Measurements from ENCODE around the gene KLF13.
"Not testable (repeated sequence)": the region's sequence is repeated elsewhere in the genome, so short reads cannot be mapped to it uniquely, and the experiment has no call there.

Gene KLF13

DNA sequence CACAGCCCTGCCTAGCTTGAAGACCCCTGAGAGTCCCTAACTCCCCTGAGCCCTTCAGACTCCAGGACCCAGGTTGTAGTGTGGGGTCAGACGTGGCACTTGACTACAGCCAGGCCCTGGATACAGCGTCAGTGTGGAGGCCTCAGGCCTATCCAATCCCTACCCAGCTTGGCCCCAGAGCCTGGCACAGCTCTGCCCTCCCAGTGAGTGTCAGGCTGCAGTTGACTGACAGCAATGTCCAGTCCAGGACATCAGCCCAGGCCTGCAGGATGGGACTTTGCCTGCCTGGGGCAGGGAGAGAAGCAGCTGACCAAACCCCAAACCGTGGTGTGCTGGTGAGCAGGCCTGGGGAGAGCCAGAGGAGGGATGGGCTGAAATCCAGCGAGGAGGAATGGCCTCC, 27.3 kb downstream of the KLF13 start:
- Mint-ChIP-seq H3K27me3 (no peaks in the 10 kb centered on the region), H3K36me3 (ENCODE audit: insufficient read depth) (peaks cover 93% of the 10 kb centered on the region), H3K9me3 (no peaks in the 10 kb centered on the region), H3K4me1 (ENCODE audit: low read depth in 2 of 2) (peaks cover 89 to 92% of the 10 kb centered on the region in 2 donors), H3K27ac (peak overlapping the region; percentile 89 to 99), H3K4me3 (peak overlapping the region; percentile 83 to 99)
- DNase-seq (no peak), ATAC-seq (replicated peaks) (no peak)

GRCh38 chr15:31356097-31356496, 29.5 kb downstream of the KLF13 start:
- not testable (repeated sequence) for H3K27me3 Mint-ChIP-seq; ATAC-seq (replicated peaks); H3K9me3 Mint-ChIP-seq; DNase-seq
- Mint-ChIP-seq H3K4me1 (ENCODE audit: low read depth in 2 of 2) (peaks cover 90% of the 10 kb centered on the region in 2 donors), H3K36me3 (ENCODE audit: insufficient read depth) (peaks cover 83% of the 10 kb centered on the region), H3K27ac (peak overlapping the region; percentile 89 to 99), H3K4me3 (peak overlapping the region; percentile 74 to 99)

DNA sequence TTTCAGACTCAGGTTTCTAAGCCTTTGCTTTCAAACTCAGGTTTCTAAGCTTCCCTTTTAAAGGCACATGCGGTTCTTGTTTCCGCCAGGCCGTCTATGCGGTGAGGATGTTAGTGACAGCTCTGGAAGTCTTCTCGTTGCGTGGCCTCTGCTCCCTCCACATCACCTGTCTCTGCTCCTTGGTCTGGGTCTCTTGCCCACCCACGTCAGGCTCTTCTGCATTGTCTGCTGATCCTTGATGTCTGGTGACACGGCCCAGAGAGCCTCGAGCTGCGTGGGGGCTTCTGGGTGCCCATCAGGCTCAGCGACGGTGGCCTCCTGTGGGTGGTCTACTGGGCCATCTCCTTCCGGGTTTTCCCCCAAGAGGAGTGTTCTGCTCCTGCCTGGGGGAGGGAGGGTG, 30.5 kb downstream of the KLF13 start:
- Mint-ChIP-seq H3K4me3 (peak overlapping the region; percentile 74 to 99), H3K9me3 (no peaks in the 10 kb centered on the region), H3K27me3 (no peaks in the 10 kb centered on the region), H3K27ac (peak overlapping the region; percentile 89 to 99), H3K36me3 (ENCODE audit: insufficient read depth) (peaks cover 83% of the 10 kb centered on the region), H3K4me1 (ENCODE audit: low read depth in 2 of 2) (peaks cover 91% of the 10 kb centered on the region in 2 donors)
- DNase-seq (no peak), ATAC-seq (replicated peaks) (no peak)

DNA sequence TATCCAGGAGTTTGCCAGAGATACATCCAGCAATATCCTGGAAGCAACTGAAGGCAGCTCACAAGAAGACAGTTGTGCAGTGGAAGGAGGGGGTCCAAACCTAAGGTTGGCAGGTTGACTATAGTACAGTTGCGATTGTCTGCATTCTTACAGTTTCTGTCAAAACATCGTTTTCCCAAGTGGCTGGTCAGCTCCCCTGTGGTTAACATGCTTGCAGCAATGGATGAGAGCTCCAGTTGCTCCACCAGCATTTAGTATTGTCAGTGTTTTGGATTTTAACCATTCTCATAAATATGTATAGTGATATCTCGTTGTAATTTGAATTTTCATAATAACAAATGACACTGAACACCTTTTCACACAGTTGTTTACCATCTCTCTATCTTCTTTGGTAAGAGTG, 31.5 kb downstream of the KLF13 start:
- peak overlapping the region; percentile 89 to 99 for H3K27ac Mint-ChIP-seq
- no peak for ATAC-seq (replicated peaks)
- H3K36me3 Mint-ChIP-seq (ENCODE audit: insufficient read depth): peaks cover 83% of the 10 kb centered on the region
- DNase-seq: no peak
- peaks cover 91% of the 10 kb centered on the region in 2 donors for H3K4me1 Mint-ChIP-seq (ENCODE audit: low read depth in 2 of 2)
- no peaks in the 10 kb centered on the region for H3K27me3 Mint-ChIP-seq
- H3K9me3 Mint-ChIP-seq: no peaks in the 10 kb centered on the region
- peak overlapping the region; percentile 74 to 99 for H3K4me3 Mint-ChIP-seq

DNA sequence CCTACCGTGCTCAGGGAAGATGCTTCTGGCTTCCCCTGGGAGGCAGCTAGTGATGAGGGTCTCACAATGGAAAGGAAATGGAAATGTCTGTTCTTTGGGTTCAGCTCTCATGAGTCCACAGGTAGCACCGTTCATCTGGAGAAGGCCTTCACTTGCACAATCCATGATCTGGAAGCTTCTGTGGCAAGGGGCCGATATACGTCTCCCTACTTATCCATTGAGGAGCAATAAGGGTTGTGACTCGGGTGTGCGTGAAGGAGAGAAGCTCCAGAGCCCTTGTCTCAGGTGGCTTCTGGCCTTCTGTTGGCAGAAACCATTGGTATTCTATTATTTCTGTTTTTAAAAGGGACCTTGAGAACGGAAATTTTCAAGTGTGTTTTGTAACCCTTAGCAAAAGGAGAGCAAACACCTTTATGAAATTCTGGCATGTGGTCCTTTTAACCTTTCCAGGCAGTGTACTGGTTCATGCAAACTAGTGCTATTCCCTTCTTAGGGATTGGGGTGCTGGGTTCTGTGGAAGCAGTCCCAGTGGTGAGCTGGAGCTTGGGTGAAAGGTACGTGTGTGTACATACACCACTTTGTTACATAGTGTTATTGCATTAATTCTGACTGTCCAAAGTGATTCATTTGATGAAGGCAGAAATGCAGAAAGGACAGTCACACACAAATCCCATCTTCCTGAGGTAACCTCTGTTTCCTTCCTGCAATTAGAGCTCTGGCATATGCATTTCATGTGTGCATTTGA, 32.5 kb downstream of the KLF13 start:
- no peaks in the 10 kb centered on the region for H3K27me3 Mint-ChIP-seq
- peaks cover 92 to 93% of the 10 kb centered on the region in 2 donors for H3K4me1 Mint-ChIP-seq (ENCODE audit: low read depth in 2 of 2)
- DNase-seq (no peak), ATAC-seq (replicated peaks) (no peak)
- peak overlapping the region; percentile 89 to 99 for H3K27ac Mint-ChIP-seq
- H3K4me3 Mint-ChIP-seq: peak overlapping the region; percentile 73 to 74
- H3K9me3 Mint-ChIP-seq: no peaks in the 10 kb centered on the region
- H3K36me3 Mint-ChIP-seq (ENCODE audit: insufficient read depth): peaks cover 81% of the 10 kb centered on the region

GRCh38 chr15:31359702-31360111, 33.1 kb downstream of the KLF13 start:
- no peak for DNase-seq
- Mint-ChIP-seq H3K36me3 (ENCODE audit: insufficient read depth) (peaks cover 81% of the 10 kb centered on the region), H3K4me1 (ENCODE audit: low read depth in 2 of 2) (peaks cover 93 to 97% of the 10 kb centered on the region in 2 donors), H3K9me3 (no peaks in the 10 kb centered on the region), H3K4me3 (peak overlapping the region; percentile 73 to 74), H3K27ac (peak overlapping the region; percentile 89 to 99), H3K27me3 (no peaks in the 10 kb centered on the region)
- no peak for ATAC-seq (replicated peaks)

DNA sequence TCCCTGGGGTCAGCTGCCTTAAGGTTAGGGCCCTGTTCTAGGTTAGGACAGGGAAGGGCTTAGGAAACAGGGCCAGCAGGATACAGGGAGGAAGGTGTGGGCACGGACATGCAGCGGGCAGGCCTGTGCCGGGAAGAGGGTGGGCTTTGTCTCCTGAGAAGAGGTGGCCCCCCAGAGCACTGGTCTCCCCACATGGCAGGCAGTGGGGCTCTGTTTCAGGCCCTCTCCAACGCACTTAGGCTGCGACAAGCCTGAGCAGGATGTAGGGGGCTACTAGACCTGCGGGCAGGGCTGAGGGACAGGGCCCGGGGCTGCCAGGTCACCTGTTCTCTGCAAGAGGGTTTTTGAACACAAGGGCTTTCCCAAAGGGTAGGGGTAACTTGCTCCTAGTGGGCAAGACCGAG, 33.5 kb downstream of the KLF13 start:
- no peaks in the 10 kb centered on the region for H3K9me3 Mint-ChIP-seq
- peak overlapping the region; percentile 89 to 99 for H3K27ac Mint-ChIP-seq
- no peak for ATAC-seq (replicated peaks)
- peak overlapping the region; percentile 73 to 74 for H3K4me3 Mint-ChIP-seq
- H3K36me3 Mint-ChIP-seq (ENCODE audit: insufficient read depth): peaks cover 81% of the 10 kb centered on the region
- no peaks in the 10 kb centered on the region for H3K27me3 Mint-ChIP-seq
- DNase-seq: no peak
- H3K4me1 Mint-ChIP-seq (ENCODE audit: low read depth in 2 of 2): peaks cover 90 to 96% of the 10 kb centered on the region in 2 donors

DNA sequence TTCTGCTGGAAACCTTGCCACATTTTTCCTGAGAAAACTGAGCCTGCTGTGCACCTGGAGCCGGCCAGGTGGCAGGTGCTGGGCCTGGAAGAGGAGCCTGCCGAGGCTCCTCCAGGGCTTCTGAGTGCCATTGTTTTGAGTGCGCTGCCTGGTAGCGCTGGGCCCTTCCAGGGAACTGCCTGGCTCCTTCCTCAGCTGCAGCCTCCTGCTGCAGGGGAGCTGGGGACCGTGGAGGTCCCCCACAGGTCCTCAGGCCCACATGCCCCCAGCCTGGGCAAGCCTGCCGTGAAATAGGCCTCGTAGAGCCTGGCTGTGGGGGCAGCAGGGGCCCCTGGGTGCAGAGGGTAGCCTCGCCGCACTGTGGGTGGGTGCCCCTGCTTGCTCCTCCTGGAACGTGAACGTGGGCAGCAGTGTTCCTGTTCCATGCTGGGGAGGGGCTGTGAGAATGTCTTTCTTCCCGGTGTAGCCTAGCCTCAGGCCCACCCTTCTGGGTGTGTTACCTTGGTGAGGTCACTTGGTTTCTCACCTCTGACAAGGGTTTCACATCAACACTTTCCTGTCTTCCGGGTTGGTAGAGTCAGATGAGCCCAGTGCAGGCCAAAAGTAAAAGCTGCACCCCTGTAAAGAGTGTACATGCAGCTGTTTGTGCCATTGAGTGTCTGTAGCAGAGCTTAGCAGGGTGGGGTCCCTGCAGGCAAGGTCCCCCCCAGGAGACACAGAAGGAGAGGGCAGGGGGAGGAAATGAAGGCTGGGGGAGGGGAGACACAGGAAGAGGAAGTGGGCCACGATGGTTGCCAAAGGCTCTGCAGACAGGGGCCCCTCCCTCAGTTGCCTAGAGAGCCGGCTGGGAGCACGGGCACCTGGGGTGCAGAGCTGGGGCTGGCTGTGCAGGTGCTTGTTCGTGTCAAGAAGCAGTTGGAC, 34.5 kb downstream of the KLF13 start:
- peak; percentile 77 for ATAC-seq (replicated peaks)
- peaks cover 90 to 95% of the 10 kb centered on the region in 2 donors for H3K4me1 Mint-ChIP-seq (ENCODE audit: low read depth in 2 of 2)
- H3K36me3 Mint-ChIP-seq (ENCODE audit: insufficient read depth): peaks cover 81% of the 10 kb centered on the region
- DNase-seq: peak; percentile 77 to 83 (median 83)
- H3K27me3 Mint-ChIP-seq: no peaks in the 10 kb centered on the region
- peak overlapping the region; percentile 73 to 74 for H3K4me3 Mint-ChIP-seq
- no peaks in the 10 kb centered on the region for H3K9me3 Mint-ChIP-seq
- H3K27ac Mint-ChIP-seq: peak overlapping the region; percentile 89 to 99

DNA sequence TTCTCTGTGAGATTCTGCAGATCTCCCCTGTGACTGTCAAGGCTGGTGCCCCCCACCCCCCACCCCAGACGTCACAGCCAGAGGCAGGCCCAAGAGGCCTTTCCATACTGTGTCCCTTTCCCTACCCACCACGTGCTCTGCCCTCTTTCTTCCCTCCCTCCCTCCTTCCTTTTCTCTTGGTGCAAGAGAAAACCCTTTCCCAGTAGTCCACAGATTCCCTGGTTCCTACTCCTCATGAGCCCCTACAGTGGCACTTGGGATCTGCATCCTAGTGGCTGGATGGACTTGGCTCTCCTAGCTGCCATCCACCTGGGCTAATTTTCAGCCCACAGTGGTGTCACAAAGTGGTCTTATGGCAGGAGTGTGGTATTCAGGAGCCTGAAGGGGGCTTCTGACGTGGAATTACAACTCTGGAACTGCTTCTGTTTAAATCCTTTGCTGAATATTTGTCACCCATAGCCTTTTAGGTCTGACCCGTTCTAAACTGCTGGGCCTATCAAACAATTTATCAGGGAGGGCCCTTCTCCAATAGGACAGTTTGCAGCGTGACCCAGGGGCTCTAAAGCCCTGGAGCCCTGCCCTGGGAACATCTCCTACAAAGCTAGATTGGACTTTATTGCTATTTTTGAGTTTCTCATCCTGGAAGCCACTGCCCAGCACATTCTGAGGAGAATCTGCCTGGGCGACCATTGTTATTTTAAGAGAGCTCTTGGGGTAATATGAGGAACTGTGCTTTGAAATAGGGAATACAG, 35.3 kb downstream of the KLF13 start:
- no peaks in the 10 kb centered on the region for H3K27me3 Mint-ChIP-seq
- no peak for ATAC-seq (replicated peaks)
- peaks cover 81% of the 10 kb centered on the region for H3K36me3 Mint-ChIP-seq (ENCODE audit: insufficient read depth)
- H3K9me3 Mint-ChIP-seq: no peaks in the 10 kb centered on the region
- DNase-seq: no peak
- peaks cover 90 to 96% of the 10 kb centered on the region in 2 donors for H3K4me1 Mint-ChIP-seq (ENCODE audit: low read depth in 2 of 2)
- H3K4me3 Mint-ChIP-seq: peak overlapping the region; percentile 73 to 74
- peak overlapping the region; percentile 89 to 99 for H3K27ac Mint-ChIP-seq

DNA sequence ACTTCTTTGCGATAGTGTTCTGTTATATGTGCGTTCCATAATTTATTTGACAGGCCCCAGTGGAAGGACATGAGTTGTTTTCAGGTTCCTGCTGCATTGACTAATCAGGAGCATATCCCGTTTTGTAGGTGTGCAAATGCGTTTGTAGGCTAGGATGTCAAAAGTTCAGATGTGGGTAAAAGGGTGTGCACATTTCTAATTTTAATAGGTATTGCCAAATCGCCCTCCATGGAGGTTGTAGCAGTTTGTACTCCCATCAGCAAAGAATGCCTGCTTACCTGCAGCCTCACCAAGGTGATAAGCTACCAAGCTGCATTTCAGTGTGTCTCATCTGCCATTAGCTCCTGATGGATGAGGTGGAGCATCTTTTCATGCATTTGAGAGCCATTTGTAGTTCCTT, 36.3 kb downstream of the KLF13 start:
- ATAC-seq (replicated peaks) (no peak), DNase-seq (no peak)
- peak overlapping the region; percentile 73 to 74 for H3K4me3 Mint-ChIP-seq
- H3K4me1 Mint-ChIP-seq (ENCODE audit: low read depth in 2 of 2): peaks cover 92 to 97% of the 10 kb centered on the region in 2 donors
- H3K36me3 Mint-ChIP-seq (ENCODE audit: insufficient read depth): peaks cover 81% of the 10 kb centered on the region
- H3K27me3 Mint-ChIP-seq: no peaks in the 10 kb centered on the region
- no peaks in the 10 kb centered on the region for H3K9me3 Mint-ChIP-seq
- H3K27ac Mint-ChIP-seq: peak overlapping the region; percentile 89 to 99

GRCh38 chr15:31364301-31365031, 37.8 kb downstream of the KLF13 start:
- no peak for ATAC-seq (replicated peaks)
- Mint-ChIP-seq H3K27ac (peak overlapping the region; percentile 89 to 99), H3K36me3 (ENCODE audit: insufficient read depth) (peaks cover 84% of the 10 kb centered on the region), H3K4me1 (ENCODE audit: low read depth in 2 of 2) (peaks cover 93 to 96% of the 10 kb centered on the region in 2 donors), H3K4me3 (peak overlapping the region; percentile 73 to 74), H3K9me3 (no peaks in the 10 kb centered on the region), H3K27me3 (no peaks in the 10 kb centered on the region)
- no peak for DNase-seq

- H3K27me3 Mint-ChIP-seq: no peaks in the 10 kb centered on the region
- no peak for ATAC-seq (replicated peaks)
- no peaks in the 10 kb centered on the region for H3K9me3 Mint-ChIP-seq
- peak overlapping the region; percentile 89 to 99 for H3K27ac Mint-ChIP-seq
- H3K4me3 Mint-ChIP-seq: peak overlapping the region; percentile 73 to 74
- H3K36me3 Mint-ChIP-seq (ENCODE audit: insufficient read depth): peaks cover 89% of the 10 kb centered on the region
- H3K4me1 Mint-ChIP-seq (ENCODE audit: low read depth in 2 of 2): peaks cover 95% of the 10 kb centered on the region in 2 donors
- no peak for DNase-seq
These were observed 38.5 kb downstream of the KLF13 start for GRCh38 chr15:31365032-31365654.

Measured in effector memory CD8-positive, alpha-beta T cell (primary cell).